ENCODE results near the gene IMMP2L. TPM values are rescaled to one million over a fixed set of nuclear protein-coding genes. Genes with fewer than 3 reads are reported as not detected.

The IMMP2L gene
- total RNA-seq, 1 experiment from 2014 or later: 8.6 TPM

DNA sequence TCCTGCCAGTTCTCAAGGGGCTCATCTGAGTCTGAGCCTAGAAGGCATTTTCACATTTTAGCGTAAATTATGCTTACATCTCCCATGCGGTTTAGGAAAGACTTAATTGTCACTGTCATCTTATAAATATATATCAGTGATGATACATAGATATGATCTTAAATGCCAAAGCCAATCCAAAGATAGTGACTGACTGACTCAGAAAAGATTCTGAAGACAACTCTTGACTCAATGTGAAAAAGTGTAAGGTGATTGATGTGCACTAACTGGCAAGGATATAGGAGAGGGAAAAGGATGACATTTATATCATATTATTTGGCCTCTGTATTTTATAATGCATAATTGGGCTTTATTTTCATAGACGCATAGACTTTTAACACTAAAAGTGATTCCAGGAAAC lies 556.3 kb downstream of the IMMP2L start:
- no peak for DNase-seq
- no peaks in the 10 kb centered on the region for H3K36me3 ChIP-seq (ENCODE audit: low read depth, low read length)
- no peaks in the 10 kb centered on the region for H3K27me3 ChIP-seq (ENCODE audit: low read length)
- H3K4me2 ChIP-seq (ENCODE audit: low read length): no peak overlapping the region
- H3K9me3 ChIP-seq (ENCODE audit: low read length): no peaks in the 10 kb centered on the region
- no peak overlapping the region for H3K4me3 ChIP-seq (ENCODE audit: low read length)
- no peak overlapping the region for H3K27ac ChIP-seq (ENCODE audit: low read length)
- no TSS peak for BruUV-seq (replicated peaks)
- TF ChIP-seq, protein P1, sequence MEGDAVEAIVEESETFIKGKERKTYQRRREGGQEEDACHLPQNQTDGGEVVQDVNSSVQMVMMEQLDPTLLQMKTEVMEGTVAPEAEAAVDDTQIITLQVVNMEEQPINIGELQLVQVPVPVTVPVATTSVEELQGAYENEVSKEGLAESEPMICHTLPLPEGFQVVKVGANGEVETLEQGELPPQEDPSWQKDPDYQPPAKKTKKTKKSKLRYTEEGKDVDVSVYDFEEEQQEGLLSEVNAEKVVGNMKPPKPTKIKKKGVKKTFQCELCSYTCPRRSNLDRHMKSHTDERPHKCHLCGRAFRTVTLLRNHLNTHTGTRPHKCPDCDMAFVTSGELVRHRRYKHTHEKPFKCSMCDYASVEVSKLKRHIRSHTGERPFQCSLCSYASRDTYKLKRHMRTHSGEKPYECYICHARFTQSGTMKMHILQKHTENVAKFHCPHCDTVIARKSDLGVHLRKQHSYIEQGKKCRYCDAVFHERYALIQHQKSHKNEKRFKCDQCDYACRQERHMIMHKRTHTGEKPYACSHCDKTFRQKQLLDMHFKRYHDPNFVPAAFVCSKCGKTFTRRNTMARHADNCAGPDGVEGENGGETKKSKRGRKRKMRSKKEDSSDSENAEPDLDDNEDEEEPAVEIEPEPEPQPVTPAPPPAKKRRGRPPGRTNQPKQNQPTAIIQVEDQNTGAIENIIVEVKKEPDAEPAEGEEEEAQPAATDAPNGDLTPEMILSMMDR (conservative IDR thresholded peaks at IDR 0.05; ENCODE audit: low read depth, low read length): no peak
- no peak for TF ChIP-seq EZH2phosphoT487 (IDR thresholded peaks at IDR 0.05; ENCODE audit: borderline replicate concordance, low read length)
- no peak for TF ChIP-seq EZH2 (IDR thresholded peaks at IDR 0.05; ENCODE audit: low read length, unreplicated experiment)
- H3K4me1 ChIP-seq (ENCODE audit: insufficient read depth, low read length): peaks cover 3% of the 10 kb centered on the region; the same call in 1 of the 2 replicates
- H2AFZ ChIP-seq (ENCODE audit: low read length): no peak overlapping the region
- CTCF ChIA-PET: no interaction called here
- no peaks in the 10 kb centered on the region; the same call in 1 of the 2 replicates for H3K9me2 ChIP-seq (replicated peaks; ENCODE audit: low read length)
- no peaks in the 10 kb centered on the region for H3F3A ChIP-seq (ENCODE audit: low read length, unreplicated experiment)
- H3K9ac ChIP-seq (ENCODE audit: low read length): no peak overlapping the region
- POLR2A ChIA-PET (ENCODE audit: unreplicated experiment): no interaction called here
- ATAC-seq: no peak
- intact Hi-C loops (cut with micrococcal nuclease): no loop called here
- no peaks in the 10 kb centered on the region for H3K79me2 ChIP-seq (ENCODE audit: low read length)
- no peaks in the 10 kb centered on the region for H4K20me1 ChIP-seq (ENCODE audit: low read length)

DNA sequence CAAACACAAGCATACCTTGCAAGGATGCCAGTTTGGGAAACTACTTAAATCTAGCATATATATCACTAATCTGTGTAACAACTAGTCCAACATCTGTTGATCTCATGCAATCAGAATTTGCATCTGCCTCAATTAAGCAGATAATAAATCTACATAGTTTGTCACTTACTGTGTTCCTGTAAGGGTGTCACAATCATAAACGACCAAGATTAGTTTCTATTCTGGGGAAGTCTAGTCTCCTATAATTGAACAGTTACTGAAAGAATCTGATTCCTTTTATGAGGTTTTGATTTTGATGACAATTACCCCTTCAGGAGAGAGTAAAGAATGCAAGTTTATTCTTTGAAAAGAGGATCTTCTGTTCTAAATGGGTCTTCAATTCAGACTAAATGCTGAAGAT lies 556.8 kb downstream of the IMMP2L start:
- Histone ChIP-seq H3K9me3 (ENCODE audit: low read length) (no peaks in the 10 kb centered on the region), H3K4me2 (ENCODE audit: low read length) (no peak overlapping the region), H3K79me2 (ENCODE audit: low read length) (no peaks in the 10 kb centered on the region), H3K36me3 (ENCODE audit: low read depth, low read length) (no peaks in the 10 kb centered on the region), H3F3A (ENCODE audit: low read length, unreplicated experiment) (no peaks in the 10 kb centered on the region), H3K27ac (ENCODE audit: low read length) (no peak overlapping the region), H2AFZ (ENCODE audit: low read length) (no peak overlapping the region), H3K9me2 (replicated peaks; ENCODE audit: low read length) (no peaks in the 10 kb centered on the region; the same call in 1 of the 2 replicates), H4K20me1 (ENCODE audit: low read length) (no peaks in the 10 kb centered on the region), H3K9ac (ENCODE audit: low read length) (no peak overlapping the region), H3K4me1 (ENCODE audit: insufficient read depth, low read length) (no peaks in the 10 kb centered on the region), H3K27me3 (ENCODE audit: low read length) (no peaks in the 10 kb centered on the region), H3K4me3 (ENCODE audit: low read length) (no peak overlapping the region)
- ChIA-PET CTCF (no interaction called here), POLR2A (ENCODE audit: unreplicated experiment) (no interaction called here)
- intact Hi-C loops (cut with micrococcal nuclease): no loop called here
- BruUV-seq (replicated peaks): no TSS peak
- TF ChIP-seq EZH2phosphoT487 (IDR thresholded peaks at IDR 0.05; ENCODE audit: borderline replicate concordance, low read length): no peak
- TF ChIP-seq EZH2 (IDR thresholded peaks at IDR 0.05; ENCODE audit: low read length, unreplicated experiment): no peak
- TF ChIP-seq, protein P1 (conservative IDR thresholded peaks at IDR 0.05; ENCODE audit: low read depth, low read length): no peak
- DNase-seq: no peak
- ATAC-seq: no peak

DNA sequence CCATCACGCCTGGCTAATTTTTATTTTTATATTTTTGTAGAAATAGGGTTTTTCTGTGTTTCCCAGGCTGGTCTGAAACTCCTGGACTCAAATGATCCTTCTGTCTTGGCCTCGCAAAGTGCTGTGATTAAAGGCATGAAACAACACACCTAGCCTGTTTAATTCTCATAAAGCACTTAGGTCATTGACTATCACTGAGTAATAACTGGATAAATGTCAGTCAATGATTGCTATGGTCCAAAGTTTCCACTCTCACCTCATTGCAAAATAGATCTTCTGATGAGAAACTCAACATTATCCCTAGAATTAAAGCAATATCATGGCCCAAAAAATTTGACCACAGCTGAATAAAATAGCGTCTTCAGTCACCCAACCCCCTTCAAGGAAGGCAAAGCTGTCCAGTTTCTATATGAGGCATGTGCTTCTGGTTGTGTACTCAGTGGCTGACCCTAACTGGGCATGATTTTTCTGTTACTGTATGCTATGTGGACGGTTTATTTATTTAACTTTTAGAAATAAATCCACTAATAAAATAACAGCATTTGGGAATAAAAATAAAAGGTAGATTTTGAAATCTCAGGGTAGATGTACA lies 557.9 kb downstream of the IMMP2L start:
- intact Hi-C loops (cut with micrococcal nuclease): loop anchor here (5.0 kb wide), 1 partner anchor 77 kb away; no protein-coding TSS in a partner anchor
- Histone ChIP-seq H3K36me3 (ENCODE audit: low read depth, low read length) (no peaks in the 10 kb centered on the region), H3K79me2 (ENCODE audit: low read length) (no peaks in the 10 kb centered on the region), H3F3A (ENCODE audit: low read length, unreplicated experiment) (no peaks in the 10 kb centered on the region), H4K20me1 (ENCODE audit: low read length) (no peaks in the 10 kb centered on the region), H3K27me3 (ENCODE audit: low read length) (no peaks in the 10 kb centered on the region), H3K4me2 (ENCODE audit: low read length) (no peak overlapping the region), H3K4me3 (ENCODE audit: low read length) (no peak overlapping the region), H3K27ac (ENCODE audit: low read length) (no peak overlapping the region), H3K9me3 (ENCODE audit: low read length) (no peaks in the 10 kb centered on the region), H3K9me2 (replicated peaks; ENCODE audit: low read length) (no peaks in the 10 kb centered on the region; the same call in 1 of the 2 replicates), H3K4me1 (ENCODE audit: insufficient read depth, low read length) (no peaks in the 10 kb centered on the region), H2AFZ (ENCODE audit: low read length) (no peak overlapping the region), H3K9ac (ENCODE audit: low read length) (no peak overlapping the region)
- TF ChIP-seq EZH2 (IDR thresholded peaks at IDR 0.05; ENCODE audit: low read length, unreplicated experiment): no peak
- TF ChIP-seq, protein P1 (conservative IDR thresholded peaks at IDR 0.05; ENCODE audit: low read depth, low read length): no peak
- TF ChIP-seq EZH2phosphoT487 (IDR thresholded peaks at IDR 0.05; ENCODE audit: borderline replicate concordance, low read length): no peak
- POLR2A ChIA-PET (ENCODE audit: unreplicated experiment): no interaction called here
- BruUV-seq (replicated peaks): no TSS peak
- ATAC-seq (no peak), DNase-seq (no peak)
- CTCF ChIA-PET: no interaction called here
